ENCODE data around the gene C1orf159.

The C1orf159 gene

DNA sequence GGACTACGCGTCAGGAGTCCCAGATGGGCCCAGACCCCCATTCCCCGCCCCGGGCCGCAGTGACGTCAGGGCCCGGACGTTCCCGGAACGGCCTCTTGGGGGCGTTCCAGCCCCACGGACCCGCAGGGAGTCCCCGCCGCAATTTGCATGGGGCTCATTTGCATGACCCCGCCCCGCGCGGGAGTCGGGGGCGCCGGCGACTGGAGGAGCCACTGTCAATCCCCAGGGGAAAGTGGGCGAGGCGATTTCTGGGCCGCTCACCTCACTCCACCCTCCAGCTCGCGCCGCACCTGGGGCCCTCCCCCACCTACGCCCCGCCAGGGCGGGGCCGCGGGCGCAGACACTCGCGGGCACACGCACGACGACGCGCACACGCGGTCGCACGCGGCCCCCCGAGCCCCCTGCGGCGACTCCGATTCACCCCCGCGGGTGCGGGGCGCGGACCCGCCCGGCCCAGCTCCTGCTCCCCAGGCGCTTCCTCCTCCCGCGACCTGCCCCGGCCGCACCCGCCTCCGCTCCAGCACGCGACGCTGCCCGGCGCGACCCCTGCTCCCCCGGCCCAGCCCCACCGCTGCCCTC is 82.8 kb downstream of the C1orf159 start:
- DNase-seq, result peak; percentile 76

- DNase-seq, result peak; percentile 18
Observed at GRCh38 chr1:1032424-1032823, 83.5 kb downstream of the C1orf159 start.
